Epithelial cell of esophagus (primary cell): ENCODE measurements around the gene KCNQ2.

Source experiments
- DNase-seq: peaks from one replicate; pipeline ENCODE4 v3.0.0; 2010; ENCODE audit warnings: low read depth
- H3K4me3 ChIP-seq: 2 replicates; pipeline ENCODE4 v1.5.1; 2011; ENCODE audit warnings: mild to moderate bottlenecking, low read length, control low read depth
- TF ChIP-seq, protein P1 (sequence below): IDR thresholded peaks from 2 replicates; pipeline ENCODE4 v1.5.1; 2011; ENCODE audit warnings: low read depth, mild to moderate bottlenecking, low read length, control low read depth, inconsistent platforms; ENCODE audit not compliant: insufficient read depth; ENCODE audit errors: missing control alignments

Gene KCNQ2

GRCh38 chr20:63487781-63488241 lies 15.4 kb upstream of the KCNQ2 start:
- TF ChIP-seq, protein P1, sequence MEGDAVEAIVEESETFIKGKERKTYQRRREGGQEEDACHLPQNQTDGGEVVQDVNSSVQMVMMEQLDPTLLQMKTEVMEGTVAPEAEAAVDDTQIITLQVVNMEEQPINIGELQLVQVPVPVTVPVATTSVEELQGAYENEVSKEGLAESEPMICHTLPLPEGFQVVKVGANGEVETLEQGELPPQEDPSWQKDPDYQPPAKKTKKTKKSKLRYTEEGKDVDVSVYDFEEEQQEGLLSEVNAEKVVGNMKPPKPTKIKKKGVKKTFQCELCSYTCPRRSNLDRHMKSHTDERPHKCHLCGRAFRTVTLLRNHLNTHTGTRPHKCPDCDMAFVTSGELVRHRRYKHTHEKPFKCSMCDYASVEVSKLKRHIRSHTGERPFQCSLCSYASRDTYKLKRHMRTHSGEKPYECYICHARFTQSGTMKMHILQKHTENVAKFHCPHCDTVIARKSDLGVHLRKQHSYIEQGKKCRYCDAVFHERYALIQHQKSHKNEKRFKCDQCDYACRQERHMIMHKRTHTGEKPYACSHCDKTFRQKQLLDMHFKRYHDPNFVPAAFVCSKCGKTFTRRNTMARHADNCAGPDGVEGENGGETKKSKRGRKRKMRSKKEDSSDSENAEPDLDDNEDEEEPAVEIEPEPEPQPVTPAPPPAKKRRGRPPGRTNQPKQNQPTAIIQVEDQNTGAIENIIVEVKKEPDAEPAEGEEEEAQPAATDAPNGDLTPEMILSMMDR: no peak
- DNase-seq: no peak
- H3K4me3 ChIP-seq: no peak overlapping the region

DNA sequence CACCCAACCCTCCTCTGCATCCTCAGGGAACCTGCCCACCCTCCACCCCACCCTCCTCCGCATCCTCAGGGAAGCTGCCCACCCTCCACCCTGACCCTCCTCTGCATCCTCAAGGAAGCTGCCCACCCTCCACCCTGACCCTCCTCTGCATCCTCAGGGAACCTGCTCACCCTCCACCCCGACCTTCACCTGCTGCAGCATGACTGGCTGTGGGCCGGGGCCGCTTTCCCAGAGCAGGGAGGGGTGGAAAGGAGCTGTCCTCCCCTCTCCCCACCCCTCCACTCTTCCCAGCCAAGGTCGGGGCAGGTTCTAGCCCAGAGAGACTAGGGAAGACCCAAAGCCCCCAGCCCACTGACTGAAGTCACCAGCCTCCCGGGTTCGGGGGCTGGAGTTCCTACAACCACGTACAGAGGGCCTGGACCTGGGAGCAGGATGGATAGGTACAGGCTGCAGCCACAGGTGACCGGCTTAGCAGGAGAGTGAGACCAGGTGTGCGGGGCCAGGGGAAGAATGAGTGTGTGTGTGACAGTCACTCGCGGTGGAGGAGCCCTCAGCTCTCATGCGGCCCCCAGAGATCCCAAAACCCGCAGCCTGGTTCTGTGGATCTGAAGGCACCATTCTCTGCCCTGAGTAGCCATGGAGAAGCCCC lies 14.8 kb upstream of the KCNQ2 start:
- TF ChIP-seq, protein P1: no peak
- no peak for DNase-seq
- H3K4me3 ChIP-seq: no peak overlapping the region

GRCh38 chr20:63486300-63486855 lies 13.9 kb upstream of the KCNQ2 start:
- no peak for DNase-seq

GRCh38 chr20:63484651-63485403 lies 12.4 kb upstream of the KCNQ2 start:
- TF ChIP-seq, protein P1: no peak
- H3K4me3 ChIP-seq: no peak overlapping the region
- no peak for DNase-seq

More at GRCh38 chr20:63486300-63486855, 13.9 kb upstream of the KCNQ2 start:
- no peak overlapping the region for H3K4me3 ChIP-seq
- TF ChIP-seq, protein P1: no peak

GRCh38 chr20:63484236-63484635 lies 11.8 kb upstream of the KCNQ2 start:
- H3K4me3 ChIP-seq: no peak overlapping the region
- TF ChIP-seq, protein P1: no peak
- no peak for DNase-seq

DNA sequence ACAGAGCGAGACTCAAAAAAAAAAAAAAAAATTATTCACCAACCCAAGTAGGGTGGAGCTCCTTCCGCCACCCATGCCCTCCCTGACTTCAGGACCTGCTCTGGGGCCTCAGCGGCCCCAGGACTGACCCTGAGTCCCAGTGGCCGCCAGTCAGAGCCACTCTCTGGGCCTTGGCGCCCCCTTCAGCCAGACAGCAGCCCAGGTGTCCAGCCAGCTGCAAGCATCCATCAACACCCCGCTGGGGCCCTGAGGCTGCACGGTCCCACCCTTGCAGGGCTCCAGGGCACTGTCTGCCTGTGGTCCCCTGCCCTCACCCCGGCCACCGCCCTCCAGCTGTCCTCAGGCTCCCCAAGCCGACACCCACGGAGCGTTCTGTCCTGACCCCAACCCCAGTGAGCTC lies 11.4 kb upstream of the KCNQ2 start:
- TF ChIP-seq, protein P1: no peak
- no peak overlapping the region for H3K4me3 ChIP-seq
- no peak for DNase-seq
